Brain microvascular endothelial cell (primary cell): ENCODE measurements around the gene TIMELESS.

Source experiments
- DNase-seq: peaks from one replicate; pipeline ENCODE4 v3.0.0-alpha.2; 2020
- H3K27ac ChIP-seq: fragments of 250-450 bp; sonication (Bioruptor Pico); 2 replicates; pipeline ENCODE4 v1.5.1; 2020; ENCODE audit warnings: mild to moderate bottlenecking, moderate library complexity
- H3K27me3 ChIP-seq: fragments of 250-450 bp; sonication (Bioruptor Pico); replicated peaks from 2 replicates; pipeline ENCODE4 v1.5.1; 2020; ENCODE audit warnings: mild to moderate bottlenecking
- H3K36me3 ChIP-seq: fragments of 250-450 bp; sonication (Bioruptor Pico); replicated peaks from 2 replicates; pipeline ENCODE4 v1.5.1; 2020; ENCODE audit warnings: mild to moderate bottlenecking
- H3K4me3 ChIP-seq: 2 replicates; pipeline ENCODE4 v1.5.1; 2011; ENCODE audit warnings: low read depth, mild to moderate bottlenecking, control low read depth, low read length, moderate library complexity
- in situ Hi-C: cut with HindIII; loops from 2 replicates; pipeline ENCODE4 v1.10.0; 2017; ENCODE audit warnings: low sequenced_read_pairs, low pct_ligation_motif_present
- TF ChIP-seq, protein P1 (sequence below): IDR thresholded peaks from 2 replicates; pipeline ENCODE4 v1.5.1; 2011; ENCODE audit warnings: low read depth, mild to moderate bottlenecking, moderate library complexity, low read length, control low read depth, inconsistent platforms; ENCODE audit errors: missing control alignments

Gene TIMELESS

DNA sequence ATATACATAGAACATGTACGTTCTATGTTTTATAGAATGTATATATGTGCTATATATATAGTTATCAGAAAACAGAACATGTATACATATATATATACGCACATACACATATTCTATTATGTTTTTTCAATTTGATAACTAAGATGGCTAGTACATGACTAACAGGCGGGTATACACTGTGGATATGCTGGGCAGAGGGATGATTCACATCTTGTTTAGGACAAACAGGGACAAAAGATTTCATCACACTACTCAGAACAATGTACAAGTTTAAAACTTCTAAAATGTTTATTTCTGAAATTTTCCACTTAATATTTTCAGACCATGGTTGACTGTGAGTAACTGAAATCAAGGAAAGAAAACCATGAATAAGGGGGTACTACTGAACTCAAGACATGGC, 17.4 kb downstream of the TIMELESS start:
- TF ChIP-seq, protein P1, sequence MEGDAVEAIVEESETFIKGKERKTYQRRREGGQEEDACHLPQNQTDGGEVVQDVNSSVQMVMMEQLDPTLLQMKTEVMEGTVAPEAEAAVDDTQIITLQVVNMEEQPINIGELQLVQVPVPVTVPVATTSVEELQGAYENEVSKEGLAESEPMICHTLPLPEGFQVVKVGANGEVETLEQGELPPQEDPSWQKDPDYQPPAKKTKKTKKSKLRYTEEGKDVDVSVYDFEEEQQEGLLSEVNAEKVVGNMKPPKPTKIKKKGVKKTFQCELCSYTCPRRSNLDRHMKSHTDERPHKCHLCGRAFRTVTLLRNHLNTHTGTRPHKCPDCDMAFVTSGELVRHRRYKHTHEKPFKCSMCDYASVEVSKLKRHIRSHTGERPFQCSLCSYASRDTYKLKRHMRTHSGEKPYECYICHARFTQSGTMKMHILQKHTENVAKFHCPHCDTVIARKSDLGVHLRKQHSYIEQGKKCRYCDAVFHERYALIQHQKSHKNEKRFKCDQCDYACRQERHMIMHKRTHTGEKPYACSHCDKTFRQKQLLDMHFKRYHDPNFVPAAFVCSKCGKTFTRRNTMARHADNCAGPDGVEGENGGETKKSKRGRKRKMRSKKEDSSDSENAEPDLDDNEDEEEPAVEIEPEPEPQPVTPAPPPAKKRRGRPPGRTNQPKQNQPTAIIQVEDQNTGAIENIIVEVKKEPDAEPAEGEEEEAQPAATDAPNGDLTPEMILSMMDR = no peak
- no peak overlapping the region for H3K4me3 ChIP-seq
- in situ Hi-C loops = no loop called here
- no peaks in the 10 kb centered on the region for H3K27me3 ChIP-seq
- H3K36me3 ChIP-seq = no peaks in the 10 kb centered on the region
- H3K27ac ChIP-seq = no peak overlapping the region
- DNase-seq = no peak

DNA sequence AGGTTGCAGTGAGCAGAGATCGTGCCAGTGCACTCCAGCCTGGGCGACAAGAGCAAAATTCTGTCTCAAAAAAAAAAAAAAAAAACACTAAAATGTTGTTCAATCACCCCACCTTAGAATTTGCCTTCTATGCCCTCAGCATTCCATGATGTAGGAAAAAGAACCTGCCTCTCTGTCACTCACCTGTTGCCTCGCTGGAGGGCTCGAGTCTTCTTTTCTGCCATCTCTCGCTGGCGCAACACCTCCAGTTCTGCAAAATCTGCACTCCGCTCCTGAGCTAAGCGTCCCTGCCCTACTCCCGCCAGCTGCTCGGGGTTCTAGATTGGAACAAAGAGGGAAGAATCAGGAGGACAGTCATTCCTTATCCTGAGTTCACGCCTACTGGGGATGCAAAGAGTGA, 17.9 kb downstream of the TIMELESS start:
- in situ Hi-C loops = no loop called here
- Histone ChIP-seq H3K4me3 (no peak overlapping the region), H3K36me3 (no peaks in the 10 kb centered on the region), H3K27me3 (no peaks in the 10 kb centered on the region), H3K27ac (no peak overlapping the region)
- DNase-seq = no peak
- TF ChIP-seq, protein P1 = no peak

DNA sequence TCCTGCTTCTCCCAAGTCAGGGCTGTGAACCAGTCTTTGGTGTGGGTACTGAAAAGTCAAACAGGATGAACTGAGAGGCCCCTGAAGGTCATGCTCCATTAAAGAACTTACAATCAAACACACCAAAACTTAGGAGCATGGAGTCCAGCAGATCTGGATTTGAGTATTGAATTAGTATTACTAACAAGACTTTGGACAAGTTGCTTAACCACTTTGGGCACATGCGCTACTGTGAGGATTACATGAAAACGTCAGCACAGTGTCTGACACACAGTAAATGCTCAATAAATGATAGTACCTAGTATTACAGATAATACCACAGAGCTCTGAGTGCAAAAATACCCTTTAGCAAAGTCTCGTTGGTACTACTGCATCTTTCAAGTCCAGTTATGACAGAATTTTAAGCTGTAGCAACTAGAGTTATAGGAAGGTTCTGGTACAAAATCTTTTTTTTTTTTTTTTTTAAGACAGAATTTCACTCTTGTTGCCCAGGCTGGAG, 23.2 kb downstream of the TIMELESS start:
- in situ Hi-C loops = no loop called here
- Histone ChIP-seq H3K36me3 (no peaks in the 10 kb centered on the region), H3K4me3 (no peak overlapping the region), H3K27me3 (no peaks in the 10 kb centered on the region), H3K27ac (no peak overlapping the region)
- DNase-seq = no peak
- TF ChIP-seq, protein P1 = no peak

DNA sequence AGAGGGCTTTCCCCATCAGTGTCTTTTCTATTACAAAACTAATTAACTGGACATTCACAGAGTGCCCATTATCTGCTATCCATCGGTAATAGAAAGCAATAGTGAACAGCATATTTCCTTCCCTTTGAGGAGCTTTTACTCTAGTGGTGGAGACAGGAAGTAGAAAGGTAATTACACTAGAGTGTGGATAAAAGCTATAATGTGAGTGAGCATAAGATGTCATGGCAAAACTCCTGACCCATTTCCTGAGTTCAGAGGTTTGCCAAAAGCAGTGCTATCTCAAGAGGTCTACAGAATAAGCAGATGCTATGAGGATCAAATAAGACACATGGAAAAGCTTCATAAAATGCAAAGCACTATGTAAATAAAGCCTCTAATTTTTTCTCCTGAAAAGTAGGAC, 24.0 kb downstream of the TIMELESS start:
- DNase-seq = no peak
- Histone ChIP-seq H3K27ac (no peak overlapping the region), H3K36me3 (no peaks in the 10 kb centered on the region), H3K27me3 (no peaks in the 10 kb centered on the region), H3K4me3 (no peak overlapping the region)
- TF ChIP-seq, protein P1 = no peak
- in situ Hi-C loops = no loop called here

DNA sequence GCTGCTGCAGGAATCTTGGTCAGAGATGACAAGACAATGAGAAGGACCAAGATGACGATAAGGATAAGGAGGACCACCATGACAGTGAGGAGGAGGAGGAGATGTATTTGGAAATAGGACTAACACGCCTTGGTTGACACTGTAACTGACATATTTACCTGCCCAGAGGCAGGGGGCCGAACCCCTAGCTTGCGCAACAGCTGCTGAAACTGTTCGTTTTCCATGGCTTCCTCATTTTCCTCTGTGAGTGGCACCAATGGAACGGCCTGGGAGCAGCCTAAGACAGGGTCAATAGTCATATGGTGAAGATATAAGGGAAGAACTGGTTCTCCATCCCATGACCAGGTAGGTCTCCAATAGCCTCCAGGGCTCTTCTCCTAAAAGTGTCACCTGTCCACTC, 28.8 kb downstream of the TIMELESS start:
- Histone ChIP-seq H3K4me3 (no peak overlapping the region), H3K27ac (no peak overlapping the region), H3K27me3 (no peaks in the 10 kb centered on the region), H3K36me3 (no peaks in the 10 kb centered on the region)
- in situ Hi-C loops = no loop called here
- TF ChIP-seq, protein P1 = no peak
- DNase-seq = no peak

DNA sequence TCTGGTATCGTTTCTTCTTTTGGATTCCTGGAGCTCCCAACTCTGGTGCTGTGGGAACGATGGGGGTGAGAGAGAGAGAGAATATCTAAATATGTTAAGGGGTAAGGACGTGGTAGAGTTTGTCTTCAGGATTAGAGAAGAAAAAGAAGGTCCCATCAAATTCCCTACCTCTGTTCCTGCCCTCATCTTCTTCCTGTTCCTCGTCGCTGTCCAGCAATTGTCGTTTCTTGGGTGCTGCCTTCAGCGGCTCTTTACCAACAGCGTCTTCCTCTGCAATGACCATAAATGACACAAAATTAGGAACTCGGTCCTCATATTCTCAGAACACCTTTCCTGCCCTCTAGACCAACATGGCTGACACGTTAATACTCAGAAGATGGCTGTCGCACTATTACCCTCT, 31.5 kb downstream of the TIMELESS start:
- no peak for DNase-seq
- TF ChIP-seq, protein P1 = no peak
- no peak overlapping the region for H3K27ac ChIP-seq
- no peaks in the 10 kb centered on the region for H3K36me3 ChIP-seq
- in situ Hi-C loops = no loop called here
- H3K4me3 ChIP-seq = no peak overlapping the region
- H3K27me3 ChIP-seq = no peaks in the 10 kb centered on the region
